ENCODE measurements around the gene COL4A5. TPM values are rescaled to one million over a fixed set of nuclear protein-coding genes. Genes with fewer than 3 reads are reported as not detected.
A peak's percentile ranks its signal among the peaks of the same experiment; 100 is the strongest.

The COL4A5 gene
- total and polyA plus RNA-seq, 4 donors: 0.63 to 10.3 (median 1.2) TPM

- TF ChIP-seq CTCF (IDR thresholded peaks at IDR 0.05; ENCODE audit: low read depth, low read length, missing input control) (no peak), RXRA (IDR thresholded peaks at IDR 0.05) (no peak), FOXA1 (IDR thresholded peaks at IDR 0.05) (no peak), SP1 (IDR thresholded peaks at IDR 0.05) (no peak), GABPA (IDR thresholded peaks at IDR 0.05 in 1 of 2, conservative IDR thresholded peaks at IDR 0.05 in 1 of 2) (no peak), ATF3 (IDR thresholded peaks at IDR 0.05) (no peak), YY1 (IDR thresholded peaks at IDR 0.05) (no peak)
Observed at GRCh38 chrX:108435261-108435660, 4.4 kb upstream of the COL4A5 start (continued).

- no peak for DNase-seq (ENCODE audit: low spot score)
Observed at GRCh38 chrX:108437349-108438109, 2.1 kb upstream of the COL4A5 start.

More at GRCh38 chrX:108437349-108438109, 2.1 kb upstream of the COL4A5 start:
- Histone ChIP-seq H3K9ac (ENCODE audit: low read depth in 1 of 2, low read length in 2 of 2) (no peak overlapping the region), H3K27ac (ENCODE audit: low read depth in 1 of 2, low read length in 2 of 2) (no peak overlapping the region), H3K36me3 (ENCODE audit: control insufficient read depth in 4 of 4, insufficient read depth in 3 of 4, low read depth in 1 of 4, low read length in 3 of 4) (no peaks in the 10 kb centered on the region), H3K4me1 (ENCODE audit: control insufficient read depth in 4 of 4, insufficient read depth in 4 of 4, low read length in 3 of 4) (peaks cover 0 to 5% (median 2%) of the 10 kb centered on the region in 4 donors), H3K27me3 (ENCODE audit: control insufficient read depth in 4 of 4, insufficient read depth in 4 of 4, low read length in 3 of 4) (peaks cover 0 to 20% (median 0%) of the 10 kb centered on the region in 4 donors), H3K9me3 (ENCODE audit: control insufficient read depth in 4 of 4, low read length in 3 of 4) (no peaks in the 10 kb centered on the region), H3K4me3 (ENCODE audit: low read depth in 1 of 3, low read length in 3 of 3) (peak overlapping the region in 1 of 3 donors; percentile 11)
- TF ChIP-seq JUND (IDR thresholded peaks at IDR 0.05) (no peak), YY1 (IDR thresholded peaks at IDR 0.05) (no peak), ZBTB33 (IDR thresholded peaks at IDR 0.05) (no peak), RAD21 (IDR thresholded peaks at IDR 0.05) (no peak), FOXA2 (IDR thresholded peaks at IDR 0.05) (no peak), ATF3 (IDR thresholded peaks at IDR 0.05) (no peak), EGR1 (IDR thresholded peaks at IDR 0.05; ENCODE audit: low read depth in 2 of 2) (no peak), RXRA (IDR thresholded peaks at IDR 0.05) (no peak), MAX (IDR thresholded peaks at IDR 0.05) (no peak), NR2F2 (IDR thresholded peaks at IDR 0.05) (no peak), HNF4G (IDR thresholded peaks at IDR 0.05) (no peak), SP1 (IDR thresholded peaks at IDR 0.05) (no peak)
- WGBS: 9% methylated on average over 20 of the region's 20 CpGs
